ENCODE results near the gene ARHGAP15. TPM values are rescaled to one million over a fixed set of nuclear protein-coding genes. Genes with fewer than 3 reads are reported as not detected.

Gene ARHGAP15
- total RNA-seq, 2 donors from 2014 or later: 2.6 to 6.9 TPM

GRCh38 chr2:143398781-143399180 lies 269.6 kb downstream of the ARHGAP15 start:
- no peaks in the 10 kb centered on the region for H3K9me3 ChIP-seq
- no peaks in the 10 kb centered on the region for H3K4me1 ChIP-seq
- H3K4me3 ChIP-seq: no peak overlapping the region
- no peak for TF ChIP-seq CTCF (IDR thresholded peaks at IDR 0.05)
- no peak overlapping the region for H3K27ac ChIP-seq
- H3K27me3 ChIP-seq: no peaks in the 10 kb centered on the region
- no peak for DNase-seq (ENCODE audit: low spot score)
- no peaks in the 10 kb centered on the region for H3K36me3 ChIP-seq

GRCh38 chr2:143399631-143400069 lies 270.4 kb downstream of the ARHGAP15 start:
- H3K9me3 ChIP-seq: no peaks in the 10 kb centered on the region
- H3K4me1 ChIP-seq: no peaks in the 10 kb centered on the region
- H3K36me3 ChIP-seq: no peaks in the 10 kb centered on the region
- no peaks in the 10 kb centered on the region for H3K27me3 ChIP-seq
- H3K4me3 ChIP-seq: no peak overlapping the region
- no peak for TF ChIP-seq CTCF (IDR thresholded peaks at IDR 0.05)
- H3K27ac ChIP-seq: no peak overlapping the region
- no peak for DNase-seq (ENCODE audit: low spot score)

GRCh38 chr2:143401861-143402260 lies 272.6 kb downstream of the ARHGAP15 start:
- H3K4me3 ChIP-seq: no peak overlapping the region
- H3K4me1 ChIP-seq: no peaks in the 10 kb centered on the region
- H3K27me3 ChIP-seq: no peaks in the 10 kb centered on the region
- no peak for TF ChIP-seq CTCF (IDR thresholded peaks at IDR 0.05)
- no peak overlapping the region for H3K27ac ChIP-seq
- DNase-seq (ENCODE audit: low spot score): no peak
- no peaks in the 10 kb centered on the region for H3K36me3 ChIP-seq
- no peaks in the 10 kb centered on the region for H3K9me3 ChIP-seq

GRCh38 chr2:143402451-143402850 lies 273.2 kb downstream of the ARHGAP15 start:
- no peak overlapping the region for H3K4me3 ChIP-seq
- H3K27ac ChIP-seq: no peak overlapping the region
- H3K27me3 ChIP-seq: no peaks in the 10 kb centered on the region
- DNase-seq (ENCODE audit: low spot score): no peak
- H3K4me1 ChIP-seq: no peaks in the 10 kb centered on the region
- H3K36me3 ChIP-seq: no peaks in the 10 kb centered on the region
- no peaks in the 10 kb centered on the region for H3K9me3 ChIP-seq
- no peak for TF ChIP-seq CTCF (IDR thresholded peaks at IDR 0.05)

GRCh38 chr2:143410082-143410897 lies 281.1 kb downstream of the ARHGAP15 start:
- no peak for TF ChIP-seq CTCF (IDR thresholded peaks at IDR 0.05)
- Histone ChIP-seq H3K9me3 (no peaks in the 10 kb centered on the region), H3K27ac (no peak overlapping the region), H3K36me3 (no peaks in the 10 kb centered on the region), H3K27me3 (no peaks in the 10 kb centered on the region), H3K4me1 (no peaks in the 10 kb centered on the region), H3K4me3 (no peak overlapping the region)
- no peak for DNase-seq (ENCODE audit: low spot score)

GRCh38 chr2:143415571-143415970 lies 286.4 kb downstream of the ARHGAP15 start:
- H3K9me3 ChIP-seq: no peaks in the 10 kb centered on the region
- H3K4me3 ChIP-seq: no peak overlapping the region

More at GRCh38 chr2:143415571-143415970, 286.4 kb downstream of the ARHGAP15 start:
- H3K27ac ChIP-seq: no peak overlapping the region
- H3K27me3 ChIP-seq: no peaks in the 10 kb centered on the region
- no peak for DNase-seq (ENCODE audit: low spot score)
- no peaks in the 10 kb centered on the region for H3K4me1 ChIP-seq
- TF ChIP-seq CTCF (IDR thresholded peaks at IDR 0.05): no peak
- H3K36me3 ChIP-seq: no peaks in the 10 kb centered on the region

All from right atrium auricular region (tissue), 2 donors.